NCI-H2196 (cell line): ENCODE measurements around the gene ALS2CL.
A peak's percentile ranks its signal among the peaks of the same experiment; 100 is the strongest.

Source experiments
- DNase-seq: peaks from one replicate; lab custom pipeline; 2025; ENCODE audit not compliant: unreplicated experiment; lab: John Stamatoyannopoulos, UW

The ALS2CL gene

GRCh38 chr3:46667061-46667621 is 26.3 kb downstream of the ALS2CL start:
- no peak for DNase-seq

- DNase-seq = peak; percentile 27
Observed at GRCh38 chr3:46666453-46666845, 27.0 kb downstream of the ALS2CL start.

- peak; percentile 36 for DNase-seq
Observed at GRCh38 chr3:46665763-46666452, 27.6 kb downstream of the ALS2CL start.

GRCh38 chr3:46664971-46665762 is 28.3 kb downstream of the ALS2CL start:
- no peak for DNase-seq

- DNase-seq = no peak
Observed at GRCh38 chr3:46664188-46664970, 29.1 kb downstream of the ALS2CL start.

GRCh38 chr3:46663591-46664135 is 29.8 kb downstream of the ALS2CL start:
- peak; percentile 57 for DNase-seq

- DNase-seq = peak; percentile 7
Observed at GRCh38 chr3:46662771-46663551, 30.5 kb downstream of the ALS2CL start.

- no peak for DNase-seq
Observed at GRCh38 chr3:46661776-46662766, 31.4 kb downstream of the ALS2CL start.

- DNase-seq = no peak
Observed at GRCh38 chr3:46660543-46661523, 32.6 kb downstream of the ALS2CL start.

GRCh38 chr3:46660003-46660402 is 33.5 kb downstream of the ALS2CL start:
- DNase-seq = no peak

- no peak for DNase-seq
Observed at GRCh38 chr3:46659285-46659684, 34.2 kb downstream of the ALS2CL start.

GRCh38 chr3:46656778-46657556 is 36.5 kb downstream of the ALS2CL start:
- DNase-seq = no peak

- no peak for DNase-seq
Observed at GRCh38 chr3:46655271-46655670, 38.2 kb downstream of the ALS2CL start.

- DNase-seq = no peak
Observed at GRCh38 chr3:46651084-46651483, 42.4 kb downstream of the ALS2CL start.

- no peak for DNase-seq
Observed at GRCh38 chr3:46649436-46649835, 44.0 kb downstream of the ALS2CL start.

- DNase-seq = no peak
Observed at GRCh38 chr3:46648096-46648495, 45.4 kb downstream of the ALS2CL start.

GRCh38 chr3:46646700-46647099 is 46.8 kb downstream of the ALS2CL start:
- DNase-seq = no peak
